ENCODE data around the gene NUBP1. TPM values are rescaled to one million over a fixed set of nuclear protein-coding genes. Genes with fewer than 3 reads are reported as not detected.

Gene NUBP1
- total and polyA plus RNA-seq, 9 of the 15 experiments (the other 6 are each of a cell fraction or from before 2014, with no cell fraction given), result 17.2 to 55.1 (median 35.6) TPM

DNA sequence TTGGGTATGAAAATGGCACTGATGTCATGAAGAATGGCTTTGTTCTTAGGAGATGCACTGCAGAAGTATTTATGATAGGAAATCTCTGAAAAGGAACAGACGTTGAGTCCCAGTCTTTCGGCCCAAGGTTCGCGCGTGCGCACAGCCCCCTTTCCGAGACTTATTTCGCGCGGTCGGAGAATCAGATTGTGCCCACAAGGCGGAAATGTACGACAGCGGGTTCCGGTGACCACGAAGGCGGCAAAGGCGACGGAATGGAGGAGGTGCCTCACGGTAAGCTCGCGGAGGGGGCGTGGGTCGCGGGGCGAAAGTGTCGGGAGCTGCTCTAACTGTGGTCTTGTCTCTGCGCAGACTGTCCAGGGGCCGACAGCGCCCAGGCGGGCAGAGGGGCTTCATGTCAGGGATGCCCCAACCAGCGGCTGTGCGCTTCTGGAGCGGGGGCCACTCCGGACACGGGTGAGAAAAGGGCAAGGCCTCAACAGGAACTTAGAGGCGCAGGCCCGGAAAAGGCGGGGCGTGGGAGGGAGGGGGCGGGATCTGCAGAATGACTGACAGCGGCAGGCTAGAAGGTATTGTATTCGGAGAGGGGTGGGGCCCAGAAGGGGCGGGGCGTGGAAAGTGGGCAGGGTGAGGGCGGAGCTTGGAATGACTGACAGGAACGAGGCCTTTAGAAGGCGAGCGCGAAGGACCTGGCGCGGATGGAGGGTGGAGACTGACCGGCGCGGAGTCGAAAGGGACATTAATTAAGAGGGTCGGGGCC, at the start of gene NUBP1 (continued):
- TF ChIP-seq, protein P1, sequence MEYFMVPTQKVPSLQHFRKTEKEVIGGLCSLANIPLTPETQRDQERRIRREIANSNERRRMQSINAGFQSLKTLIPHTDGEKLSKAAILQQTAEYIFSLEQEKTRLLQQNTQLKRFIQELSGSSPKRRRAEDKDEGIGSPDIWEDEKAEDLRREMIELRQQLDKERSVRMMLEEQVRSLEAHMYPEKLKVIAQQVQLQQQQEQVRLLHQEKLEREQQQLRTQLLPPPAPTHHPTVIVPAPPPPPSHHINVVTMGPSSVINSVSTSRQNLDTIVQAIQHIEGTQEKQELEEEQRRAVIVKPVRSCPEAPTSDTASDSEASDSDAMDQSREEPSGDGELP (CRISPR knock-in tag; IDR thresholded peaks at IDR 0.05; ENCODE audit: borderline replicate concordance), result peak; percentile 94
- no peak for TF ChIP-seq ZFP36 (IDR thresholded peaks at IDR 0.05; ENCODE audit: low read depth, low read length, partially characterized antibody)
- TF ChIP-seq ZSCAN32 (CRISPR knock-in tag; IDR thresholded peaks at IDR 0.05), result no peak
- peak; percentile 34 for TF ChIP-seq PRPF4 (IDR thresholded peaks at IDR 0.05; ENCODE audit: insufficient read depth, low read depth, low read length, poor library complexity, severe bottlenecking)
- no peak for TF ChIP-seq PHF21A (IDR thresholded peaks at IDR 0.05; ENCODE audit: borderline replicate concordance, low read depth)
- TF ChIP-seq RBFOX2 (IDR thresholded peaks at IDR 0.05; ENCODE audit: low read depth, low read length), result peak; percentile 96
- TF ChIP-seq, protein P2, sequence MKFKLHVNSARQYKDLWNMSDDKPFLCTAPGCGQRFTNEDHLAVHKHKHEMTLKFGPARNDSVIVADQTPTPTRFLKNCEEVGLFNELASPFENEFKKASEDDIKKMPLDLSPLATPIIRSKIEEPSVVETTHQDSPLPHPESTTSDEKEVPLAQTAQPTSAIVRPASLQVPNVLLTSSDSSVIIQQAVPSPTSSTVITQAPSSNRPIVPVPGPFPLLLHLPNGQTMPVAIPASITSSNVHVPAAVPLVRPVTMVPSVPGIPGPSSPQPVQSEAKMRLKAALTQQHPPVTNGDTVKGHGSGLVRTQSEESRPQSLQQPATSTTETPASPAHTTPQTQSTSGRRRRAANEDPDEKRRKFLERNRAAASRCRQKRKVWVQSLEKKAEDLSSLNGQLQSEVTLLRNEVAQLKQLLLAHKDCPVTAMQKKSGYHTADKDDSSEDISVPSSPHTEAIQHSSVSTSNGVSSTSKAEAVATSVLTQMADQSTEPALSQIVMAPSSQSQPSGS (CRISPR knock-in tag; IDR thresholded peaks at IDR 0.05), result no peak
- TF ChIP-seq, protein P3, sequence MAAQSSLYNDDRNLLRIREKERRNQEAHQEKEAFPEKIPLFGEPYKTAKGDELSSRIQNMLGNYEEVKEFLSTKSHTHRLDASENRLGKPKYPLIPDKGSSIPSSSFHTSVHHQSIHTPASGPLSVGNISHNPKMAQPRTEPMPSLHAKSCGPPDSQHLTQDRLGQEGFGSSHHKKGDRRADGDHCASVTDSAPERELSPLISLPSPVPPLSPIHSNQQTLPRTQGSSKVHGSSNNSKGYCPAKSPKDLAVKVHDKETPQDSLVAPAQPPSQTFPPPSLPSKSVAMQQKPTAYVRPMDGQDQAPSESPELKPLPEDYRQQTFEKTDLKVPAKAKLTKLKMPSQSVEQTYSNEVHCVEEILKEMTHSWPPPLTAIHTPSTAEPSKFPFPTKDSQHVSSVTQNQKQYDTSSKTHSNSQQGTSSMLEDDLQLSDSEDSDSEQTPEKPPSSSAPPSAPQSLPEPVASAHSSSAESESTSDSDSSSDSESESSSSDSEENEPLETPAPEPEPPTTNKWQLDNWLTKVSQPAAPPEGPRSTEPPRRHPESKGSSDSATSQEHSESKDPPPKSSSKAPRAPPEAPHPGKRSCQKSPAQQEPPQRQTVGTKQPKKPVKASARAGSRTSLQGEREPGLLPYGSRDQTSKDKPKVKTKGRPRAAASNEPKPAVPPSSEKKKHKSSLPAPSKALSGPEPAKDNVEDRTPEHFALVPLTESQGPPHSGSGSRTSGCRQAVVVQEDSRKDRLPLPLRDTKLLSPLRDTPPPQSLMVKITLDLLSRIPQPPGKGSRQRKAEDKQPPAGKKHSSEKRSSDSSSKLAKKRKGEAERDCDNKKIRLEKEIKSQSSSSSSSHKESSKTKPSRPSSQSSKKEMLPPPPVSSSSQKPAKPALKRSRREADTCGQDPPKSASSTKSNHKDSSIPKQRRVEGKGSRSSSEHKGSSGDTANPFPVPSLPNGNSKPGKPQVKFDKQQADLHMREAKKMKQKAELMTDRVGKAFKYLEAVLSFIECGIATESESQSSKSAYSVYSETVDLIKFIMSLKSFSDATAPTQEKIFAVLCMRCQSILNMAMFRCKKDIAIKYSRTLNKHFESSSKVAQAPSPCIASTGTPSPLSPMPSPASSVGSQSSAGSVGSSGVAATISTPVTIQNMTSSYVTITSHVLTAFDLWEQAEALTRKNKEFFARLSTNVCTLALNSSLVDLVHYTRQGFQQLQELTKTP (IDR thresholded peaks at IDR 0.05; ENCODE audit: low read depth in 1 of 2, partially characterized antibody in 2 of 2), result peak in 1 of 2 experiments; percentile 99
- TF ChIP-seq NR2F6 (CRISPR knock-in tag; IDR thresholded peaks at IDR 0.05), result no peak
- TF ChIP-seq L3MBTL2 (IDR thresholded peaks at IDR 0.05), result peak; percentile 94
- TF ChIP-seq CBFA2T3 (IDR thresholded peaks at IDR 0.05), result no peak
- TF ChIP-seq HCFC1 (IDR thresholded peaks at IDR 0.05; ENCODE audit: low read depth, low read length), result peak; percentile 69
- TF ChIP-seq, protein P4, sequence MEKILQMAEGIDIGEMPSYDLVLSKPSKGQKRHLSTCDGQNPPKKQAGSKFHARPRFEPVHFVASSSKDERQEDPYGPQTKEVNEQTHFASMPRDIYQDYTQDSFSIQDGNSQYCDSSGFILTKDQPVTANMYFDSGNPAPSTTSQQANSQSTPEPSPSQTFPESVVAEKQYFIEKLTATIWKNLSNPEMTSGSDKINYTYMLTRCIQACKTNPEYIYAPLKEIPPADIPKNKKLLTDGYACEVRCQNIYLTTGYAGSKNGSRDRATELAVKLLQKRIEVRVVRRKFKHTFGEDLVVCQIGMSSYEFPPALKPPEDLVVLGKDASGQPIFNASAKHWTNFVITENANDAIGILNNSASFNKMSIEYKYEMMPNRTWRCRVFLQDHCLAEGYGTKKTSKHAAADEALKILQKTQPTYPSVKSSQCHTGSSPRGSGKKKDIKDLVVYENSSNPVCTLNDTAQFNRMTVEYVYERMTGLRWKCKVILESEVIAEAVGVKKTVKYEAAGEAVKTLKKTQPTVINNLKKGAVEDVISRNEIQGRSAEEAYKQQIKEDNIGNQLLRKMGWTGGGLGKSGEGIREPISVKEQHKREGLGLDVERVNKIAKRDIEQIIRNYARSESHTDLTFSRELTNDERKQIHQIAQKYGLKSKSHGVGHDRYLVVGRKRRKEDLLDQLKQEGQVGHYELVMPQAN (IDR thresholded peaks at IDR 0.05; ENCODE audit: borderline replicate concordance), result peak; percentile 92; the same call in 1 of the 2 replicates
- no peak for TF ChIP-seq ZNF644 (tag; IDR thresholded peaks at IDR 0.05; ENCODE audit: low read depth)
- TF ChIP-seq ZNF232 (CRISPR knock-in tag; IDR thresholded peaks at IDR 0.05), result no peak
- peak; percentile 57 for TF ChIP-seq ZNF316 (IDR thresholded peaks at IDR 0.05)
- no peak for TF ChIP-seq ZNF766 (CRISPR knock-in tag; conservative IDR thresholded peaks at IDR 0.05)
- TF ChIP-seq ZNF76 (CRISPR knock-in tag; IDR thresholded peaks at IDR 0.05; ENCODE audit: borderline replicate concordance), result 0 out of 2 replicates have a peak, but pooled peaks have one; percentile 56
- TF ChIP-seq NR1H2 (CRISPR knock-in tag; IDR thresholded peaks at IDR 0.05), result no peak
- TF ChIP-seq FOXM1 (IDR thresholded peaks at IDR 0.05; ENCODE audit: low read depth), result no peak
- no peak for TF ChIP-seq FOXM1 (CRISPR knock-in tag; IDR thresholded peaks at IDR 0.05; ENCODE audit: low read depth)

Data from K562 (cell line).